Adipose tissue (tissue), 3 donors: Measurements from ENCODE around the gene KRTAP5-6. TPM values are rescaled to one million over a fixed set of nuclear protein-coding genes. Genes with fewer than 3 reads are reported as not detected.

Source experiments
- H3K27ac ChIP-seq: one replicate; pipeline ENCODE4 v1.5.1; 2013; ENCODE audit warnings: low read depth, low read length
- WGBS, 3 donors: extraction: QIAGEN DNeasy Blood & Tissue Kit; methylation state at CpG; one replicate each; pipeline ENCODE4 v1.1.7; 2013; 5-methylcytosine and 5-hydroxymethylcytosine counted together
- polyA plus RNA-seq, 3 donors: library from polyadenylated mRNA; stranded (reverse); fragments of 200-250 nt; gene quantifications; one replicate each; pipeline ENCODE4 v1.2.3, GENCODE V29; 2013
- donor health status: healthy with polysubstance abuse.
- donor health status: Bipolar disorder and iron deficiency.
- donor health status: healthy.

Gene KRTAP5-6
- polyA plus RNA-seq, 3 donors, result not detected

DNA sequence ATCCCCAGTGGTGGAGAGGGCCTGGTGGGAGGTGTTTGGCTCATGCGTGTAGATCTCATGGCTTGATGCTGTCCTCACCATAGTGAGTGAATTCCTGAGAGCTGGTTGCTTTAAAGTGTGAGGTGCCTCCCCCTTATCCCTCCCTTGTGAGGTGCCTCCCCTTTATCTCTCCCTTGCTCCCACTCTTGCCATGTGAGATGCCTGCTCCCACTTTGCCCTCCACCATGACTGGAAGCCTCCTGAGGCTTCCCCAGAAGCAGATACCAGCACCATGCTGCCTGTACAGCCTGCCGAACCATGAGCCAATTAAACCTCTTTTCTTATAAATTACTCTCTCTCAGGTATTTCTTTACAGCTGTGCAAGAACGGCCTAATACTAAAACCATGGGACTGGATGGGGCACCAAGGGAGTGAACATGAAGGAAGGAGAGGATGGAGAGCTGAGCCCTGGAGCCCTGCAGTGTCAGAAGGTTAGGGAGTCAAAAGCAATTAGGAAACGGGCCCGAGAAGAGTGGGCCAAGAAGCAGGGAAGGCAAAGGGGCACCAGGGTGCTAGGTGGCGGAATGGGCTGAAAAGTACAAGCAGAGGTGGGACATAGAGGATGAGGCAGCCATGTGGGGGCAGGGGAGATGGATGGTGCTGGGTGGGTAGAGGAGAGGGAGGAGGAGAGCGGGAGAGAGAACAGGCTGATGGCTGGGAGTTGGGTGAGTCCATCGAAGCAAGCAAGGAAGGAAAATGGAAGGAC is 44.0 kb downstream of the KRTAP5-6 start:
- no peak overlapping the region for H3K27ac ChIP-seq
- 80 to 86% (median 82%) methylated on average over 8 of the region's 8 CpGs for WGBS, 3 donors

DNA sequence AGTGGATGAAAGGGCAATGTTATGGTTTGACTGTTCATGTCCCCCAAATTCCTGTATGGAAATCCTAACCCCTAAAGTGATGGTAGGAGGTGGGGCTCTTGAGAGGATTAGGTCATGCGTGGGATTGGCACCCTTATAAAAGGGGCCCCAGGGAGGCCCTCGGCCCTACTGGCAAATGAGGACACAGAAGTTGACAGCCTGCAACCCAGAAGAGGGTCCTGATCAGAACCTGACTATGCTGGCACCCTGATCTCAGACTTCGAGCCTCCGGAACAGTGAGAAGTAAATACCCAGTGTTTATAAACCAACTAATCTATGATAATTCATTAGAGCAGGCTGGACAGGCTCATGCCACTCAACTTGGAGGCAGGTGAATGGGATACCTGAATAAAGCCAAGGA is 44.7 kb downstream of the KRTAP5-6 start:
- no peak overlapping the region for H3K27ac ChIP-seq
- WGBS, 3 donors, result 77 to 87% (median 81%) methylated on average over 4 of the region's 4 CpGs

DNA sequence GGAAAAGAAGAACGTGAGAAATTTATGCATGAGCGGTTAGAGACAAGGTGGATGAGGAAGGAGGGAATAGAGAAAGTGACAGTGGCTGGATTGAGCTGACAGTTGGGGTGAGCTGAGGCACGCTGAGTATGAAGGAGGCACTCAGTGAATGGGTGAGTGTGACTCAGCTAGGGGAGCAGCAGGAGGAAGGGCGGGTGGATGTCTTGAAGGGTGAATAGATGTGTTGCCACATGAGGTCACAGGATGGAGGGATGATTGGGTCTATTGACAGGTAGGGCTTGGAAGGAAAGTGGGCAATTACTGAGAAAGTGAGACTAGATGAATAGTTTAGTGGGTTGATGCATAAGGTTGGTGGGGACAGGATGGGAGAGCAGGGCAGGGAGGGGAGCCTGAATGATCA is 45.4 kb downstream of the KRTAP5-6 start:
- no peak overlapping the region for H3K27ac ChIP-seq
- 66 to 77% (median 75%) methylated on average over 4 of the region's 4 CpGs for WGBS, 3 donors

DNA sequence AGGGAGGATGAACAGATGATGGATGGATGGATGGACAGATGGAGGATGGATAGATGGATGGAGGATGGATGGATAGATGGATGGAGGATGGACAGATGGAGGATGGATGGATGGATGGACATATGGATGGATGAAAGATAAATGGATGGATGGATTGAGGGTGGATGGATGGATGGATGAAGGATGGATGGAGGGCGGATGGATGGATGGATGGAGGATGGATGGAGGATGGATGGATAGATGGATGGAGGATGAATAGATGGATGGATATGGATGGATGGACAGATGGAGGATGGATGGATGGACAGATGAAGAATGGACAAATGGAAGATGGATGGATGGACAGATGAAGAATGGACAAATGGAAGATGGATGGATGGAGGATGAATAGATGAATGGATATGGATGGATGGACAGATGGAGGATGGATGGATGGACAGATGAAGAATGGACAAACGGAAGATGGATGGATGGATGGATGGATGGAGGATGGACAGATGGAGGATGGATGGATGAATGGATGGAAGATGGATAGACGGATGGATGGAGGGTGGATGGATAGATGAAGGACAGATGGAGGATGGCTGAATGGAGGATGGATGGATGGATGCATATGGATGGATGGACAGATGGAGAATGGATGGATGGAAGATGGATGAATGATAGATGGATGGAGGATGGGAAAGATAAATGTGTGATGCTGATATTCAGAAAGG is 46.0 kb downstream of the KRTAP5-6 start:
- 77 to 92% (median 90%) methylated on average over 3 of the region's 3 CpGs for WGBS, 3 donors
- no peak overlapping the region for H3K27ac ChIP-seq

DNA sequence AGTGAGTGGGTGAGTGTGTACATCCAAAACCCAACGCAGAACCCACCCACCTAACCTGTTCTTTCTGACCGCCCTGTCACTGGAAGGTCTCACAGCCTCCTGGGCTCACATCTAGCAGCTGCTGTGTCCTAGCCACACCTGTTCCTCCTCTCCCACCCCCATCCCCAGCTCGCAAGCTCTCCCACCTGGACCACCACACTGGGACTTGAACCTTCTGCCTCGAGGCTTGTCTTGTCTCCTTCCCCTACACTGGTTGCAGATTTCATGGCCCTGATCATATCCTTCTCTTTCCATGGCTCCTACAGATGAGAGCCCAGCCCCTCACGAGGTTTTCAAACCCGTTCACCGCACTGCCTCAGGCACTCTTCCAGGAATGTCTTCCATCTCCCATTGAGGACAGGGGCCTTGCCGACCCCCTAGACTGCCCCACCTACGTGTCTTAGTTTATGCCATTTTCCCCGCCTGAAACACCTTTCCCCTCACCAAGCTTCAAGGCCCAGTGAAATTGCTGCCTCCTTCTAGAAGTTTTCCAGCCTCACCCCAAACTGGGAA is 46.7 kb downstream of the KRTAP5-6 start:
- WGBS, 3 donors, result 79 to 89% (median 88%) methylated on average over 10 of the region's 10 CpGs
- no peak overlapping the region for H3K27ac ChIP-seq

DNA sequence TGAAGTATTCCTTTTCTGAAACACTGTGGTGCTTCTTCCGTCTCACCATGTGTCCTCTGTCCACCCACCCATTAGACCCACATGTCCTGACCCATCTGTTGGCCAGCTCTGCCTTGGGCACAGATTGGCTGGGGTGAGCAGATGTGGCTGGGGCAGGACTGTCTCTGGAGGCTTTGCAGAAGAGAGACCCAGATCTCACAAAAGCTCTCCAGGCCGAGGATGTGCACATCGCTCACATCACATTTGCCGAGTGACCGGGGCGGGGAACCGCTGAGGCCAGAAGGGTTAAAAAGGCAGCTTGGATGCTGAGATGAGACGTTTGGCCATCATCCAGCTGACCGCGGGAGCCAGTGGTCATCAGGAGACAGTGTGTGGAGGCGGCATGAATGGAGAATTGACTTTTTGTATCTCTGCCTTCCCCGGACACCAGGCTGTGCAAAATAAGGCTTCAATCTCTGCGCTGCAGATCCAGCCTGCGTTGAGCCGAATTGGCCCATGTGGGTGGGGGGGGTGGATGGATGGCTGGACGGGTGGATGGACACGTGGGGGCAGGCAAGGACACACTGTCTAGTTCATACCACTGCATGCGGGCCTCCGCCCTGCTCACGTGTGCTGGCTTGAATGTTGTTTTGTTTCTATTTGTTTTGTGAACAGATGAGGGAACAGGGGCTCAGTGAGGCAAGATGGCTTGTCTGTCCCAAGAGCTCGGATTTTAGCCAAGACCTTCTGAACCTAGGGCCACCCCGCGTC is 47.3 kb downstream of the KRTAP5-6 start:
- WGBS, 3 donors, result 55 to 68% (median 60%) methylated on average over 23 of the region's 23 CpGs
- H3K27ac ChIP-seq, result no peak overlapping the region

DNA sequence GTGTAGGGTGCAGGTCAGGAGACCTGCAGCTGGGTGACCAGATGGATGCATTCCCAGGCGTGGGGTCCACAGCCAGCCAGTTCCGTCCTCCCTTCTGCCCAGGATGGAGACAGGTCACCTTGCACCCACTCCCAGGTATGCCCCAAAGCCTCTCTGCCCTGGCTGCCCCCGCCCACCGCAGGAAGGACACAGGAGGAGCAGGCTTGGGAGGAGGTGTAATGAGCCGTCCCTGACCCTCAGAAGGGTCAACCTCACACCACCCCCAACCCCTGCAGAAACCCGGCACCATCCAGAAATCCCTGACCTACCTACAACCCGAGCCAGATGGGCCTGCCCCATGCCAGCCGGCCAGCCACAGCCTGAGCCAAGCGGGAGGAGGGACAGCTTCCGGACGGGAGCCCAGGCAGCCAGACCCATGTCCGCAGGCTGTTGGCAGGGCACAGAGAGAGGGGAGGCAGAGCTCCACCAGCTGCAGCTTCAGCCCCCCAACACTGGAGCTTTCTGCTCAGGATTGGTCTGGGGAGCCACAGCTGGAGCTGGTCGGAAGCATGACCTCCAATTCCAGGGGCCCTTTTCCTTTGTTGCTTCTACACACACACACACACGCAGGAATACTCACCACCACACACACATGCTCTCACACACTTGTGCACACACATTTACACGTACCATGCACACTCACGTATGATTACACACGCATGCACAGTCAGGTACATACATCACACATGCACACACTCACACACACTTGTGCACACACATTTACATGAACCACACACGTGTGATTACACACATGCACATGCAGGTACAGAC is 48.1 kb downstream of the KRTAP5-6 start:
- no peak overlapping the region for H3K27ac ChIP-seq
- WGBS, 3 donors, result 59 to 81% (median 72%) methylated on average over 18 of the region's 18 CpGs

DNA sequence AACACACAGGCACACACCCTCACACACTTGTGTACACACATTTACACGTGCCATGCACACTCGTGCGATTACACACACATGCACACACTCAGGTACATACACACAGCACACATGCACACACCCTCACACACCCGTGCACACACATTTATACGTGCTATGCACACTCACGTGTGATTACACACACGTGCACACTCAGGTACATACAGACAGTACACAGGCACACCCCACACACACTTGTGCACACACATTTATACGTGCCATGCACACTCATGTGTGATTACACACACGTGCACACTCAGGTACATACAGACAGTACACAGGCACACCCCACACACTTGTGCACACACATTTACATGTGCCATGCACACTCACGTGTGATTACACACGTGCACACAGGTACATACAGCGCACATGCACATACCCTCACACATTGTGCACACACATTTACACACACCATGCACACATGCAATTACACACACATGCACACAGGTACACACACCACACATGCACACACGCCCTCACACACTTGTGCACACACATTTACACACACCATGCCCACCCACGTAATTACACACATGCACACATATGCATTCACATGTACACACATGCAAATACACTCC is 48.8 kb downstream of the KRTAP5-6 start:
- WGBS, 3 donors, result 91 to 95% (median 94%) methylated on average over 14 of the region's 14 CpGs

DNA sequence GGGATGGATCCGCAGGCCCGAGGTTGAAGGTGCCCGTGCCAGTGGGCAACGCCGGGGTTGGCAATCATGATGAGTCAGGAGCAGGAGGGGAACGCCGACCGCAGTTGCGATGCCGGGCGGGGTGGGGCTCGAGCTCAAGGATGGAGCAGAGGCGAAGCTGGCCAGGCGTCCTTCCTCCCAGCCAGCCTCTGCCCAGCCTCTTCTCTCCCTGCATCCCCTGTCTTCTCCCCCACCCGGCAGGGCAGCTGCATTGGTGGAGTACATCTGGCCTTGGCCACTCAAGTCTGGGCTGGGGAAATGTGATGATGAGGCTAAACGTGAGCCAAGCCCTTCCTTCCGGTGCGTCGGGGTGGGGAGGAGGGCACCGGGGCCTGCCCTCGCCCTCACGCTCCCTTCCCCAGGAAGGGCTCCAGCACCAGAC is 49.5 kb downstream of the KRTAP5-6 start:
- H3K27ac ChIP-seq, result no peak overlapping the region
- 69 to 84% (median 71%) methylated on average over 22 of the region's 22 CpGs for WGBS, 3 donors

More for the DNA sequence above, 48.8 kb downstream of the KRTAP5-6 start:
- H3K27ac ChIP-seq, result no peak overlapping the region

DNA sequence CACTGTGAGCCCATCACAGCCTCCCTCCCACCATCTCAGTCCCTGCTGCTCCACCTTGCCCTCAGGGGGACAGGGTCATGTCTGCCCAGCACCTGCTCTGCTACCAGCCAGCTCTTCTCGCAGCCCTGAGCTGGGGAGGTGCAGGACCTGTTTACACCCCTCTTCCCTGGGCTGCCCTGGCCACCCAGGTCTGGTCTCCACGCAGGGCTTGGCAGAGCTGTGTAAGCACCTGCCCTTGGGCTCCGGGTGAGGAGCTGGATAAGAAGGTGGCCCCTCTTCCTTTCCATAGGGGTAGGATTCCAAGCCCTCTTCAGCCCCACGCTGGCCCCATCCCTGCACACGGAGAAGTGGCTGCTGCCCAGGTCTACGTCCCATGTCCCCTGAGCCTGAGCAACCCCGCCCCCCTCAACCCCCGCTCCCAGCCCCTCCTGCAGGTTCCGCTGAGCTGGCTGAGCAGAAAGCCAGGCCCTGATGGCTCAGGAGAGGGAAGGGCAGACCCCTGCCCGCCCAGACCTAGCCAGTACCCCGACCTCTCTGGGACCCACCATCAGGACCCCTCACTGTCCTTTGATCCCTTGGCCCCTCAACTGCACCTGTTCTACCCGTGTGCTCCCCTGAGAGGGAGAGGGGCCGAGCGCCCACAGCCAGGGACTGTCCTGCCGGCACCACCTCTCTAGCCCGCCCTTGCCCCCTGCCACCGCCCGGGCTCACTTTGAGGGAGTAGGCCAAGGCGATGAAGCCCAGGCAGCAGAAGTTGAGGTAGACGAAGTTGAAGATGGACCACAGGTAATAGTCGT is 50.2 kb downstream of the KRTAP5-6 start:
- no peak overlapping the region for H3K27ac ChIP-seq
- 86 to 93% (median 91%) methylated on average over 20 to 21 of the region's 21 CpGs for WGBS, 3 donors

Other genes starting within 250 kb of the KRTAP5-6 start
- gene MOB2, start 210.4 kb upstream of the KRTAP5-6 start, polyA plus RNA-seq, result 10 to 100 TPM; 31.9 to 51.6 (median 41.2) TPM
- 1 to 10 TPM; 4.2 to 7.5 (median 4.3) TPM for gene DUSP8, start 124.9 kb upstream of the KRTAP5-6 start, polyA plus RNA-seq
- gene KRTAP5-1, start 111.9 kb upstream of the KRTAP5-6 start, polyA plus RNA-seq, result not detected
- gene KRTAP5-2, start 98.9 kb upstream of the KRTAP5-6 start, polyA plus RNA-seq, result under 1 TPM in 1 of 3 donors, not detected in 2; 0.18 TPM
- gene KRTAP5-3, start 88.7 kb upstream of the KRTAP5-6 start, polyA plus RNA-seq, result not detected
- gene KRTAP5-4, start 75.1 kb upstream of the KRTAP5-6 start, polyA plus RNA-seq, result not detected
- not detected for gene KRTAP5-5, start 67.4 kb upstream of the KRTAP5-6 start, polyA plus RNA-seq
- 1 to 10 TPM in 1 of 3 donors, under 1 TPM in 1, not detected in 1; 0.16 to 1.3 TPM for gene IFITM10, start 53.4 kb downstream of the KRTAP5-6 start, polyA plus RNA-seq
- 100 to 1,000 TPM; 296 to 496 (median 355) TPM for gene CTSD, start 66.7 kb downstream of the KRTAP5-6 start, polyA plus RNA-seq
- 1 to 10 TPM in 1 of 3 donors, under 1 TPM in 1, not detected in 1; 0.31 to 7.6 TPM for gene SYT8, start 137.8 kb downstream of the KRTAP5-6 start, polyA plus RNA-seq
- 1 to 10 TPM in 2 of 3 donors, not detected in 1; 1.5 to 2.5 TPM for gene TNNI2, start 141.8 kb downstream of the KRTAP5-6 start, polyA plus RNA-seq
- gene LSP1, start 155.9 kb downstream of the KRTAP5-6 start, polyA plus RNA-seq, result 100 to 1,000 TPM in 1 of 3 donors, 10 to 100 TPM in 1, 1 to 10 TPM in 1; 5.2 to 187 (median 40.4) TPM
- gene PRR33, start 194.7 kb downstream of the KRTAP5-6 start, polyA plus RNA-seq, result under 1 TPM; 0.03 to 0.12 (median 0.11) TPM
- 10 to 100 TPM in 2 of 3 donors, 1 to 10 TPM in 1; 2.2 to 50.0 (median 12.7) TPM for gene TNNT3, start 222.5 kb downstream of the KRTAP5-6 start, polyA plus RNA-seq